SKM-1 treated with dmso at 0.1 percent for 144 hours (cell line): ENCODE measurements around the gene MTNR1A.

Experiments
- DNase-seq: peaks from one replicate; lab custom pipeline; 2025; ENCODE audit not compliant: unreplicated experiment; lab: John Stamatoyannopoulos, UW

MTNR1A gene

GRCh38 chr4:186554914-186555827 is at the start of gene MTNR1A:
MTNR1A (minus strand) TSS chr4:186555567; CDS start chr4:186555365, 202 bp downstream.
- DNase-seq = no peak

- DNase-seq = no peak
These were observed 48.9 kb upstream of the MTNR1A start for GRCh38 chr4:186604124-186604807.

GRCh38 chr4:186602978-186603377 is 47.6 kb upstream of the MTNR1A start:
- DNase-seq = no peak

GRCh38 chr4:186599483-186599882 is 44.1 kb upstream of the MTNR1A start:
- DNase-seq = no peak

GRCh38 chr4:186598686-186599085 is 43.3 kb upstream of the MTNR1A start:
- no peak for DNase-seq

GRCh38 chr4:186596850-186597390 is 41.6 kb upstream of the MTNR1A start:
- no peak for DNase-seq

GRCh38 chr4:186596346-186596745 is 41.0 kb upstream of the MTNR1A start:
- no peak for DNase-seq

- DNase-seq = no peak
These were observed 38.2 kb upstream of the MTNR1A start for GRCh38 chr4:186593587-186593973.

- DNase-seq = no peak
These were observed 37.7 kb upstream of the MTNR1A start for GRCh38 chr4:186592966-186593586.

GRCh38 chr4:186592445-186592844 is 37.1 kb upstream of the MTNR1A start:
- DNase-seq = no peak

GRCh38 chr4:186591651-186592050 is 36.3 kb upstream of the MTNR1A start:
- no peak for DNase-seq

- no peak for DNase-seq
These were observed 33.1 kb upstream of the MTNR1A start for GRCh38 chr4:186588503-186588902.

- peak; percentile 20 for DNase-seq
These were observed 32.1 kb upstream of the MTNR1A start for GRCh38 chr4:186587416-186588018.

- DNase-seq = no peak
These were observed 30.8 kb upstream of the MTNR1A start for GRCh38 chr4:186586205-186586604.

GRCh38 chr4:186584912-186585311 is 29.5 kb upstream of the MTNR1A start:
- DNase-seq = no peak

- DNase-seq = no peak
These were observed 26.1 kb upstream of the MTNR1A start for GRCh38 chr4:186581421-186581820.

- no peak for DNase-seq
These were observed 25.3 kb upstream of the MTNR1A start for GRCh38 chr4:186580669-186581068.

- no peak for DNase-seq
These were observed 15.0 kb upstream of the MTNR1A start for GRCh38 chr4:186570193-186570996.

- DNase-seq = no peak
These were observed 14.3 kb upstream of the MTNR1A start for GRCh38 chr4:186569533-186570192.

GRCh38 chr4:186566068-186566467 is 10.7 kb upstream of the MTNR1A start:
- no peak for DNase-seq
